Liver (tissue), 9 donors: ENCODE measurements around the gene TUBA1C. TPM values are rescaled to one million over a fixed set of nuclear protein-coding genes. Genes with fewer than 3 reads are reported as not detected.
"Not testable (repeated sequence)": the region's sequence is repeated elsewhere in the genome, so short reads cannot be mapped to it uniquely, and the experiment has no call there.

Source experiments
- DNase-seq: peaks from one replicate; pipeline ENCODE4 v3.0.0-alpha.2; 2017; ENCODE audit warnings: low spot score
- H3K27ac ChIP-seq, 2 donors: one replicate each; pipeline ENCODE4 v1.7.0; 2013; ENCODE audit warnings: inconsistent platforms in 2 of 2, low read length in 2 of 2, control low read depth in 1 of 2, low read depth in 1 of 2, mild to moderate bottlenecking in 1 of 2
- H3K27me3 ChIP-seq, 4 donors: one replicate each; pipeline versions ENCODE4 v1.6.1 to v1.7.0; 2013; ENCODE audit warnings: low read length in 3 of 4, inconsistent platforms in 1 of 4, mild to moderate bottlenecking in 1 of 4, moderate library complexity in 1 of 4; ENCODE audit not compliant: control insufficient read depth in 4 of 4, insufficient read depth in 4 of 4
- H3K36me3 ChIP-seq, 4 donors: one replicate each; pipeline versions ENCODE4 v1.6.1 to v1.7.0; 2013; ENCODE audit warnings: low read length in 3 of 4, mild to moderate bottlenecking in 3 of 4, low read depth in 1 of 4, moderate library complexity in 1 of 4; ENCODE audit not compliant: control insufficient read depth in 4 of 4, insufficient read depth in 3 of 4
- H3K4me1 ChIP-seq, 4 donors: one replicate each; pipeline versions ENCODE4 v1.6.1 to v1.7.0; 2013; ENCODE audit warnings: low read length in 3 of 4, mild to moderate bottlenecking in 3 of 4, moderate library complexity in 1 of 4; ENCODE audit not compliant: control insufficient read depth in 4 of 4, insufficient read depth in 4 of 4
- H3K4me3 ChIP-seq, 3 donors: one replicate each; pipeline versions ENCODE4 v1.6.1 to v1.7.0; 2013; ENCODE audit warnings: low read length in 3 of 3, control low read depth in 1 of 3, low read depth in 1 of 3, mild to moderate bottlenecking in 1 of 3
- H3K9ac ChIP-seq, 2 donors: one replicate each; pipeline ENCODE4 v1.7.0; 2013; ENCODE audit warnings: low read length in 2 of 2, mild to moderate bottlenecking in 2 of 2, moderate library complexity in 2 of 2, control low read depth in 1 of 2, low read depth in 1 of 2
- H3K9me3 ChIP-seq, 4 donors: one replicate each; pipeline versions ENCODE4 v1.6.1 to v1.7.0; 2013; ENCODE audit warnings: low read length in 3 of 4; ENCODE audit not compliant: control insufficient read depth in 4 of 4
- EGR1 ChIP-seq, 2 donors: IDR thresholded peaks; 2 replicates each; pipeline ENCODE4 v1.6.1; 2016 to 2018; ENCODE audit warnings: antibody characterized with exemption in 2 of 2, low read depth in 2 of 2
- FOXA2 ChIP-seq: IDR thresholded peaks from 2 replicates; pipeline ENCODE4 v1.6.1; 2016; ENCODE audit warnings: antibody characterized with exemption
- MAX ChIP-seq: IDR thresholded peaks from 2 replicates; pipeline ENCODE4 v1.6.1; 2016; ENCODE audit warnings: antibody characterized with exemption
- NR2F2 ChIP-seq: IDR thresholded peaks from 2 replicates; pipeline ENCODE4 v1.6.1; 2016; ENCODE audit warnings: antibody characterized with exemption
- RXRA ChIP-seq, 2 donors: IDR thresholded peaks; 2 replicates each; pipeline ENCODE4 v1.6.1; 2017 to 2018; ENCODE audit warnings: antibody characterized with exemption in 2 of 2, mild to moderate bottlenecking in 1 of 2
- SP1 ChIP-seq: IDR thresholded peaks from 2 replicates; pipeline ENCODE4 v1.6.1; 2018; ENCODE audit warnings: antibody characterized with exemption, mild to moderate bottlenecking
- YY1 ChIP-seq: IDR thresholded peaks from 2 replicates; pipeline ENCODE4 v1.6.1; 2016; ENCODE audit warnings: antibody characterized with exemption, mild to moderate bottlenecking
- WGBS: extraction: QIAGEN DNeasy Blood & Tissue Kit; methylation state at CpG from one replicate; pipeline ENCODE4 v1.1.7; 2013; 5-methylcytosine and 5-hydroxymethylcytosine counted together
- polyA plus RNA-seq, 2 donors: library from polyadenylated mRNA; stranded (reverse) in 1 of 2; unstranded in 1 of 2; fragments of 200-250 nt in 1 of 2; fragments of >200 nt in 1 of 2; fragmentation: Nextera tagmentation in 1 of 2; extraction: Ambion mirVana in 1 of 2; gene quantifications; one replicate each; pipeline versions ENCODE4 v1.2.1 to v1.2.3, GENCODE V29; 2013 to 2015
- total RNA-seq, 2 donors: library from RNA; depleted of rRNA; stranded (reverse); fragments of >200 nt; gene quantifications; one replicate each; pipeline ENCODE4 v1.2.3, GENCODE V29; 2014
- TF ChIP-seq, protein P1 (sequence below): IDR thresholded peaks from 2 replicates; pipeline ENCODE4 v1.6.1; 2016; ENCODE audit warnings: antibody characterized with exemption, mild to moderate bottlenecking
- donor health status: healthy.
- donor health status: healthy.
- donor health status: healthy.
- donor health status: healthy.
- donor health status: healthy.

Gene TUBA1C
- total and polyA plus RNA-seq, 4 donors: 54.6 to 162 (median 103) TPM

GRCh38 chr12:49263400-49263763 lies 1.5 kb upstream of the TUBA1C start:
- Histone ChIP-seq H3K9me3 (no peaks in the 10 kb centered on the region), H3K27ac (no peak overlapping the region), H3K36me3 (no peaks in the 10 kb centered on the region), H3K4me3 (no peak overlapping the region), H3K27me3 (no peaks in the 10 kb centered on the region), H3K4me1 (peaks cover 0 to 27% (median 11%) of the 10 kb centered on the region in 4 donors), H3K9ac (no peak overlapping the region)
- TF ChIP-seq EGR1 (IDR thresholded peaks at IDR 0.05; ENCODE audit: low read depth in 2 of 2) (no peak), NR2F2 (no peak)
- 92% methylated on average over 5 of the region's 5 CpGs for WGBS
- DNase-seq: no peak

DNA sequence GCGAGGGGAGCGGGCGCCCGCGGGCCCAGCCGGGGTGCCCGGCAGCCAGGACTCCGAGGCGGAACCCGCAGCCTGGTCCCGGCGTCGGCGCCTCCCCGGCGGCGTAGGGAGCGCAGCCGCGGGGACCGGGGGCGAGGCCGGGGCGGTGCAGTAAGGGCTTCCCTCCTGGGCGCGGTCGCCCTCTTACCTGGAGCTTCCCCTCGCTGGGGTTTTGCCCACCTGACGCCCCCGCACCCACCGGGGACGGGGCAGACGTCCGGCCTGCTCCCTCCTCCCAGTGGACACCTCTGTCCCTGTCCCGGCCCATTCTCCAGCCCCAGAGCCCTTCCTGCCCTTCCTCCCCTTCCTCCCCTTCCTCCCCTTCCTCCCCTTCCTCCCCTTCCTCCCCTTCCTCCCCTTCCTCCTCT lies 413 bp upstream of the TUBA1C start:
- Histone ChIP-seq H3K9me3 (no peaks in the 10 kb centered on the region), H3K4me3 (peak overlapping the region; percentile 64 to 82 (median 76)), H3K27ac (peak overlapping the region; percentile 83 to 100), H3K27me3 (no peaks in the 10 kb centered on the region), H3K9ac (peak overlapping the region; percentile 72 to 80), H3K4me1 (peaks cover 0 to 27% (median 11%) of the 10 kb centered on the region in 4 donors), H3K36me3 (peaks cover 0 to 3% (median under 1%) of the 10 kb centered on the region in 4 donors)
- TF ChIP-seq MAX (no peak), EGR1 (IDR thresholded peaks at IDR 0.05; ENCODE audit: low read depth in 2 of 2) (peak; percentile 65 to 74)
- DNase-seq: no peak
- WGBS: under 1% methylated on average over 35 of the region's 35 CpGs

GRCh38 chr12:49269191-49269590 lies 4.3 kb downstream of the TUBA1C start:
- H3K4me3 ChIP-seq, DNase-seq, H3K9ac ChIP-seq, H3K9me3 ChIP-seq, H3K27me3 ChIP-seq, H3K27ac ChIP-seq: not testable (repeated sequence)
- 76% methylated on average over 6 of the region's 6 CpGs for WGBS
- Histone ChIP-seq H3K4me1 (peaks cover 0 to 22% (median 10%) of the 10 kb centered on the region in 4 donors), H3K36me3 (peaks cover 13 to 37% (median 33%) of the 10 kb centered on the region in 4 donors)

DNA sequence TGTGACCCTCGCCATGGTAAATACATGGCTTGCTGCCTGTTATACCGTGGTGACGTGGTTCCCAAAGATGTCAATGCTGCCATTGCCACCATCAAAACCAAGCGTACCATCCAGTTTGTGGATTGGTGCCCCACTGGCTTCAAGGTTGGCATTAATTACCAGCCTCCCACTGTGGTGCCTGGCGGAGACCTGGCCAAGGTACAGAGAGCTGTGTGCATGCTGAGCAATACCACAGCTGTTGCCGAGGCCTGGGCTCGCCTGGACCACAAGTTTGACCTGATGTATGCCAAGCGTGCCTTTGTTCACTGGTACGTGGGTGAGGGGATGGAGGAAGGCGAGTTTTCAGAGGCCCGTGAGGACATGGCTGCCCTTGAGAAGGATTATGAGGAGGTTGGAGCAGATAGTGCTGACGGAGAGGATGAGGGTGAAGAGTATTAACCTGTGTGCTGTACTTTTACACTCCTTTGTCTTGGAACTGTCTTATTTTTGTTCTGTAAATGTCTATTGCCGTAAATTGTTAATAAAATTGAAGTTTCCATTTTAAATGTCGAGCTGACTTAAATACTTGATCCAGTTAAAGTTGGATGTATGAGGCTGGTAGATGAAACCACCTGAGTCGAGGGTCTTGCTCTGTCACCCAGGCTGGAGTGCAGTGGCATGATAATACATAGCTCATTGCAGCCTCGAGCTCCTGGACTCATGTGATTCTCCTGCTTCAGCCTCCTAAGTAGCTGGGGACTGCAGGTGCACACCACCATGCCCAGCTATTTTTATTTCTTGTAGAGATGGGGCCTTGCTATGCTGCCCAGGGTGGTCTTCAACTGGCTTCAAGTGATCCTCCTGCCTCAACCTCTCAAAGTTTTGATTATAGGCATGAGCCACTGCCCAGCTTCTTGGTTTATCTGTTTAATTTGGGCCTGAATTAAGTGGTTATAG lies 8.2 kb downstream of the TUBA1C start:
- no peak for DNase-seq
- peaks cover 13 to 37% (median 33%) of the 10 kb centered on the region in 4 donors for H3K36me3 ChIP-seq

More for the DNA sequence above, 8.2 kb downstream of the TUBA1C start:
- Histone ChIP-seq H3K27ac (no peak overlapping the region), H3K27me3 (no peaks in the 10 kb centered on the region), H3K9me3 (no peaks in the 10 kb centered on the region), H3K9ac (no peak overlapping the region), H3K4me1 (peaks cover 0 to 1% (median under 1%) of the 10 kb centered on the region in 4 donors), H3K4me3 (no peak overlapping the region)
- WGBS: 96% methylated on average over 16 of the region's 16 CpGs
- TF ChIP-seq YY1: no peak
- TF ChIP-seq MAX: no peak
- TF ChIP-seq SP1: no peak
- TF ChIP-seq NR2F2: no peak
- TF ChIP-seq FOXA2: no peak
- TF ChIP-seq, protein P1, sequence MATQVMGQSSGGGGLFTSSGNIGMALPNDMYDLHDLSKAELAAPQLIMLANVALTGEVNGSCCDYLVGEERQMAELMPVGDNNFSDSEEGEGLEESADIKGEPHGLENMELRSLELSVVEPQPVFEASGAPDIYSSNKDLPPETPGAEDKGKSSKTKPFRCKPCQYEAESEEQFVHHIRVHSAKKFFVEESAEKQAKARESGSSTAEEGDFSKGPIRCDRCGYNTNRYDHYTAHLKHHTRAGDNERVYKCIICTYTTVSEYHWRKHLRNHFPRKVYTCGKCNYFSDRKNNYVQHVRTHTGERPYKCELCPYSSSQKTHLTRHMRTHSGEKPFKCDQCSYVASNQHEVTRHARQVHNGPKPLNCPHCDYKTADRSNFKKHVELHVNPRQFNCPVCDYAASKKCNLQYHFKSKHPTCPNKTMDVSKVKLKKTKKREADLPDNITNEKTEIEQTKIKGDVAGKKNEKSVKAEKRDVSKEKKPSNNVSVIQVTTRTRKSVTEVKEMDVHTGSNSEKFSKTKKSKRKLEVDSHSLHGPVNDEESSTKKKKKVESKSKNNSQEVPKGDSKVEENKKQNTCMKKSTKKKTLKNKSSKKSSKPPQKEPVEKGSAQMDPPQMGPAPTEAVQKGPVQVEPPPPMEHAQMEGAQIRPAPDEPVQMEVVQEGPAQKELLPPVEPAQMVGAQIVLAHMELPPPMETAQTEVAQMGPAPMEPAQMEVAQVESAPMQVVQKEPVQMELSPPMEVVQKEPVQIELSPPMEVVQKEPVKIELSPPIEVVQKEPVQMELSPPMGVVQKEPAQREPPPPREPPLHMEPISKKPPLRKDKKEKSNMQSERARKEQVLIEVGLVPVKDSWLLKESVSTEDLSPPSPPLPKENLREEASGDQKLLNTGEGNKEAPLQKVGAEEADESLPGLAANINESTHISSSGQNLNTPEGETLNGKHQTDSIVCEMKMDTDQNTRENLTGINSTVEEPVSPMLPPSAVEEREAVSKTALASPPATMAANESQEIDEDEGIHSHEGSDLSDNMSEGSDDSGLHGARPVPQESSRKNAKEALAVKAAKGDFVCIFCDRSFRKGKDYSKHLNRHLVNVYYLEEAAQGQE: no peak
- no peak for TF ChIP-seq RXRA (IDR thresholded peaks at IDR 0.05)
- no peak for TF ChIP-seq EGR1 (IDR thresholded peaks at IDR 0.05; ENCODE audit: low read depth in 2 of 2)
